22Rv1 (cell line): ENCODE data around the gene TRAF4.

Experiments used
- CTCF ChIP-seq: fragments of 450-650 bp; IDR thresholded peaks from 2 replicates; pipeline ENCODE4 v1.5.1; 2017; ENCODE audit warnings: mild to moderate bottlenecking
- ZFX ChIP-seq: fragments of 450-650 bp; IDR thresholded peaks from 2 replicates; pipeline ENCODE4 v1.6.1; 2017; ENCODE audit warnings: antibody characterized with exemption, borderline replicate concordance

- TF ChIP-seq CTCF (no peak), ZFX (no peak)
These were observed 33.4 kb downstream of the TRAF4 start for GRCh38 chr17:28777178-28777577.
